Stimulated activated CD4-positive, alpha-beta T cell treated with anti-CD3 and anti-CD28 coated beads, Interleukin-15, amount 100 ng/mL, for 1 hour (primary cell): ENCODE measurements around the gene GPRC6A.

Experiments
- DNase-seq, 2 donors: peaks; one replicate each; pipeline ENCODE4 v3.0.0-alpha.2; 2020; ENCODE audit warnings: low read depth in 1 of 2, low spot score in 1 of 2

The GPRC6A gene

GRCh38 chr6:116779573-116780164 lies 49.2 kb downstream of the GPRC6A start:
- DNase-seq: no peak

GRCh38 chr6:116773886-116774285 lies 55.0 kb downstream of the GPRC6A start:
- DNase-seq: no peak

DNA sequence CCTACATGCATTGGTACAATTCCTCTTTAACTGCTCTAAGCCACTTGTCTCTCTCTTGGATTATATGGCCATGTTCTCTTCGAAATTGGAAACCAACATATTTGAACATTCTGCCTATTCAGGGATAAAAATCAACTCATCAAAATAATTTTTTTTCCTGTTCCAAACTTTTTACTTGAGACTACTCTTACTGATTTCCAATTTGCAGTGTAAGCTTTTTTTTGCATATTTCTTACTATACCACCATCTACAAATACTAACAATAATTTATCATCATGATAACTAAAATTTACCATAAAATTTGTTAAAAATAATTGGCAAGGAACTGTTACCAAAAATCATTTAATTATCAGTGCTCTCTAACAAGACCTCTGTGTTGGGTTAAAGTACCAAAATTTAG lies 56.4 kb downstream of the GPRC6A start:
- no peak for DNase-seq

- DNase-seq: no peak
These were observed 61.2 kb downstream of the GPRC6A start for GRCh38 chr6:116767715-116768114.

GRCh38 chr6:116766506-116767176 lies 62.2 kb downstream of the GPRC6A start:
- no peak for DNase-seq

DNA sequence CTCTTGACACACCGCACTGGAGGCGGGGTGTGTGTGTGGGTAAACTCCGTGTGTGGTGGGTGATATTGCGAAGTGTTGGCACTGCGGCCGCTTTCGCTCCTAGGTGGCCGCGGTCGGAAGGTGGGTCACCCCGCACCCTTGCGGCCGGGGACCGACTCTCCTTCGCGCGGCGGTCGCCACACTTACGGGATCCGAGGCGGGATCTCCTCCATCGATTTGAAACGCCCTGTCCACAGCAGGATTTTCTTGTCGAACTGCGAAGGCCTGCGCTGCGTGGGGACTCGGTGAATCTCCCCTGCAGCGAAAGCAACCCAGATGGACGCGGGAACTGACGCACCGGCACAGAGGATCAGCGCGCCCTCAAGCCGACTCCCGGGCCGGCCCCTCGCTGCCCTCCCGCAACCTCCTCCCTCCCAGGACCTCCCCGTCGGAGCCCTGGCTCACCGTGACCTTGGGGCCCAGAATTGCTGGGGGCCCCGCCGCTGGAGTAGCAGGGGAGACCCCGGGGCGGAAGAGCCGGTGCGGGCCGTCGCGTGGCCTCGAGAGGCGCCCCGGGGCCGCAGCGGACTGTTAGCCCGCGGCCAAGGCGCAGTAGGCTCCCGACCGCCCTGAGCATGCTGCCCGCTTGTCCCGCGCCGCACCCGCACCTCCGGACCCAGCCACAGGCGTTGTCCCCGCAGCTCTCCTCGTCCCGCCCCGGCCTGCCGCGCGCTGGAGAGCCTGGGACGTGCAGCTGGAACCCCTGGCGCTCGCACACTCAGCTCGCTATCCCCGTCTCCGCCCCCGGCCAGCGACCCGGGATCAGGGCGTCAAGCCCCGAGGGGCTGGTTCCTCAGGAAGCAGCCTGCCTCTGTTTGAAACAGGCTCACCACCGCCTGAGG lies 63.7 kb downstream of the GPRC6A start, which contains the start of gene FAM162B:
FAM162B (minus strand) TSS at position 759 of the 881 bp plus-strand sequence; CDS start at position 616, 143 bp downstream.
- no peak for DNase-seq

DNA sequence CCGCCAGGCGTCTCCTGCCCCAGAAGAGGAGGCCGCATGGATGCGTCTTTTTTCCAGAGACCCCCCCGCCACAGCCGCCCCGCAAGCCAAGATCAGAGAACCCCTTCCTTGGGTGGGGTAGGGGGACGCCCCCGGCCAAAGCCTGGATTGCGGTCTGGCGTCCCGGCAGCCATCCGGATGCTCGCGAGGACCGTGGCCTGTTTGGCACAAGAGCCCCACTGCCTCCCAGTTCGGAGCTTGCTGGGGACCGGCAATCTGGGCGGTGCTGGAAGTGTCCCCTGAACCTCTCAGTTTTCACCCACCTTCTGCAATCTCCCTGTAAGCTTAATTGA lies 64.3 kb downstream of the GPRC6A start:
- no peak for DNase-seq

GRCh38 chr6:116763906-116764628 lies 64.8 kb downstream of the GPRC6A start:
- DNase-seq: no peak

DNA sequence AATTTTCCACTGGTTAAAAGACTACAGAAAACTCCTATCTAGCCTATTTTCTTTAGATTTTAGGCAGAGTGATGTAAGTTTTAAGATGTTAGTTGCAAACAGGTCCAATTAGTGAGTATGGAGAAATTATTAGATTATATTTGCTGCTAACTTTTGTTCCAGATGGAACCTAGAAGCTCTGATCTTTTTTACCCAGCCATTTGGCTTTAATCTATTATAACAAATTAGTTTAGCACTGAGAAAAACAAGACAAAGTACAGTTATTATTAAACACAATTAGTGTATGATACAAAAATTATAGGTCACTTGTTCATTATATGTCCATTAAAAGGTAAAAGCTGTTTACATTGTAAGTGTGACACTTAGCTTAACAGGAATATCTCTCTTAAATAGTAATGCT lies 65.8 kb downstream of the GPRC6A start:
- no peak for DNase-seq

DNA sequence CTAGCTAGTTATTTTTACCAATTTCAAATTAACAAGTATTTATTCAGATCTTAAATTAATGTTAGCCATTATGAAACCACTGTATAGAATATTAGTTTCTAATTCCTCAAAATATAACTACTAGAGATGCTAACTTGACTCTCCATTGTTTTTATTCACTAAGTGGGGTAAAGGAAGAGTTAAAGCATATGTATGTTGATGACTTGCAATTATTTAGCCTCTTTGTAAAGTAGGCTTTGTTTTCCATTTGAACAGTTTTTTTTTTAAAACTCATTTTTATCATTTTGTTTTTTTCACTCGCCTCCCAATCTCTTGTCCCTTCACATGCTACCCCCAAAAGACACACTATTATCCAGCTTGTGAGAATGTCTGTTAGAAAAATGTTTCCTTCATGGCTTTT lies 66.6 kb downstream of the GPRC6A start:
- no peak for DNase-seq

DNA sequence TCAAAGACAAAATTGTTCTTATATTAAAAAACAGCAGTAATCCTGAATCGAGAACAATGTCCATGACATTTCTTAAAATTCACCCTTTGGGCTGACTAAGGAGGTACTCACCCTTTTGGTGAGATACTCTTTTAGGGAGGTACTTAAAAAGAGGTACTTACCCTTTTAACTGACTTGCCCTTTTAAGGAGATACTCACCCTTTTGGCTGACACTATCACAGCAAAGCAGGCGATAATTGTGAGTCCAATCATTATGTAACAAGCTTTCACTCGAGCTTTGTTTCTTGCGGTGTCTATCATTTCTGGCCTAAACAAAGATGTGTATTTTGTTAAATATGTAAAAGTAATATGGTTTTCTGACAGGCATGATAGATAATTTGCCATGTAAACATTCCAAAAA lies 67.1 kb downstream of the GPRC6A start:
- DNase-seq: no peak

GRCh38 chr6:116745176-116745575 lies 83.7 kb downstream of the GPRC6A start:
- no peak for DNase-seq
